Body of pancreas (tissue), 4 donors: Measurements from ENCODE around the gene MT1E. TPM values are rescaled to one million over a fixed set of nuclear protein-coding genes. Genes with fewer than 3 reads are reported as not detected.

ENCODE experiments used
- ATAC-seq: fragments of 150-250 bp; one replicate; pipeline ENCODE4 v1.9.1; 2016
- DNase-seq, 4 donors: peaks; one replicate each; pipeline ENCODE4 v3.0.0-alpha.2; 2019
- H3K27ac ChIP-seq, 4 donors: fragments of 200-600 bp; sonication (generic); 1 replicate in 3 of 4; 2 replicates in 1 of 4; pipeline versions ENCODE4 v1.5.1 to v1.6.1; 2016 to 2019; ENCODE audit warnings: mild to moderate bottlenecking in 1 of 4, mixed read lengths in 1 of 4, moderate library complexity in 1 of 4
- H3K27me3 ChIP-seq, 2 donors: fragments of 200-600 bp; sonication (generic); one replicate each; pipeline ENCODE4 v1.6.0; 2016; ENCODE audit warnings: mild to moderate bottlenecking in 1 of 2
- H3K36me3 ChIP-seq, 2 donors: fragments of 200-600 bp; sonication (generic); replicated peaks in 1 of 2; 2 replicates each; pipeline ENCODE4 v1.5.1; 2016; ENCODE audit warnings: low read depth in 2 of 2; ENCODE audit not compliant: insufficient read depth in 1 of 2
- H3K4me1 ChIP-seq: fragments of 200-600 bp; sonication (generic); one replicate; pipeline ENCODE4 v1.6.0; 2016
- H3K4me3 ChIP-seq, 2 donors: fragments of 200-600 bp; sonication (generic); 1 replicate in 1 of 2; 2 replicates in 1 of 2; pipeline ENCODE4 v1.5.1; 2016 to 2019
- H3K9me3 ChIP-seq, 3 donors: fragments of 200-600 bp; sonication (generic); 1 replicate in 2 of 3; 2 replicates in 1 of 3; pipeline ENCODE4 v1.5.1; 2016
- CTCF ChIP-seq, 7 experiments: fragments of 450-650 bp in 4 of 7; fragments of 200-600 bp in 3 of 7; sonication (generic) in 3 of 7; IDR thresholded peaks; one replicate each; pipeline ENCODE4 v1.5.1; 2016 to 2019; ENCODE audit warnings: antibody characterized with exemption in 7 of 7
- POLR2A ChIP-seq, 3 donors: fragments of 450-650 bp; IDR thresholded peaks; one replicate each; pipeline ENCODE4 v1.6.1; 2016; ENCODE audit warnings: antibody characterized with exemption in 3 of 3, mild to moderate bottlenecking in 2 of 3
- WGBS, 2 donors: methylation state at CpG; one replicate each; pipeline ENCODE4 v1.1.5; 2017; 5-methylcytosine and 5-hydroxymethylcytosine counted together
- intact Hi-C: fragments of 100-400 bp; cut with DNase I; formaldehyde crosslinking; loops from one replicate; pipeline ENCODE4 v1.15.1; 2023
- total RNA-seq, 2 donors: library from RNA; depleted of rRNA; stranded (reverse); fragments of >200 nt; gene quantifications; one replicate each; pipeline ENCODE4 v1.1.0, GENCODE V29; 2016

MT1E gene
- total RNA-seq, 2 donors from 2014 or later: 99.9 to 679 TPM

GRCh38 chr16:56641166-56641565 lies 15.6 kb downstream of the MT1E start:
- 85 to 100% methylated on average over 2 of the region's 2 CpGs for WGBS, 2 donors
- H3K4me3 ChIP-seq: no peak overlapping the region
- H3K36me3 ChIP-seq: no peaks in the 10 kb centered on the region
- peaks cover 24% of the 10 kb centered on the region for H3K4me1 ChIP-seq
- intact Hi-C loops: no loop called here
- ATAC-seq (no peak), DNase-seq (no peak)
- H3K27me3 ChIP-seq: no peaks in the 10 kb centered on the region
- H3K9me3 ChIP-seq: no peaks in the 10 kb centered on the region
- TF ChIP-seq POLR2A (IDR thresholded peaks at IDR 0.05) (no peak), CTCF (IDR thresholded peaks at IDR 0.05) (no peak)
- H3K27ac ChIP-seq: no peak overlapping the region

GRCh38 chr16:56643080-56643778 lies 17.6 kb downstream of the MT1E start:
- no peaks in the 10 kb centered on the region for H3K36me3 ChIP-seq
- 2% methylated on average over 16 to 42 of the region's 42 CpGs for WGBS, 2 donors
- no peak overlapping the region for H3K4me3 ChIP-seq
- intact Hi-C loops: no loop called here
- DNase-seq (peak; percentile 88 to 95 (median 90)), ATAC-seq (peak; percentile 98)
- TF ChIP-seq CTCF (IDR thresholded peaks at IDR 0.05) (peak; percentile 34 to 90 (median 72)), POLR2A (IDR thresholded peaks at IDR 0.05) (peak in 2 of 3 donors; percentile 63 to 68)
- H3K9me3 ChIP-seq: no peaks in the 10 kb centered on the region
- peak overlapping the region; percentile 54 to 75 (median 70) for H3K27ac ChIP-seq
- peaks cover 18% of the 10 kb centered on the region for H3K4me1 ChIP-seq
- no peaks in the 10 kb centered on the region for H3K27me3 ChIP-seq

- H3K27ac ChIP-seq: peak overlapping the region in 3 of 4 donors; percentile 64 to 75 (median 75)
- intact Hi-C loops: no loop called here
Observed at GRCh38 chr16:56643833-56644232, 18.3 kb downstream of the MT1E start.

GRCh38 chr16:56645311-56645710 lies 19.7 kb downstream of the MT1E start:
- intact Hi-C loops: no loop called here
- Histone ChIP-seq H3K4me1 (peaks cover 9% of the 10 kb centered on the region), H3K27me3 (no peaks in the 10 kb centered on the region), H3K9me3 (no peaks in the 10 kb centered on the region), H3K27ac (no peak overlapping the region), H3K36me3 (no peaks in the 10 kb centered on the region), H3K4me3 (no peak overlapping the region)
- ATAC-seq: no peak
- TF ChIP-seq POLR2A (IDR thresholded peaks at IDR 0.05) (no peak), CTCF (IDR thresholded peaks at IDR 0.05) (no peak)
- WGBS, 2 donors: 81 to 88% methylated on average over 1 of the region's 1 CpG
- DNase-seq: no peak

More at GRCh38 chr16:56643833-56644232, 18.3 kb downstream of the MT1E start:
- no peaks in the 10 kb centered on the region for H3K27me3 ChIP-seq
- H3K36me3 ChIP-seq: no peaks in the 10 kb centered on the region
- DNase-seq (no peak), ATAC-seq (no peak)
- WGBS, 2 donors: 32 to 58% methylated on average over 5 of the region's 5 CpGs
- no peaks in the 10 kb centered on the region for H3K9me3 ChIP-seq
- TF ChIP-seq POLR2A (IDR thresholded peaks at IDR 0.05) (no peak), CTCF (IDR thresholded peaks at IDR 0.05) (no peak)
- H3K4me3 ChIP-seq: no peak overlapping the region
- H3K4me1 ChIP-seq: peaks cover 13% of the 10 kb centered on the region

- H3K4me3 ChIP-seq: no peak overlapping the region
- intact Hi-C loops: no loop called here
- TF ChIP-seq POLR2A (IDR thresholded peaks at IDR 0.05): no peak
- no peak for TF ChIP-seq CTCF (IDR thresholded peaks at IDR 0.05)
Observed at GRCh38 chr16:56645838-56646237, 20.3 kb downstream of the MT1E start.

More at GRCh38 chr16:56645838-56646237, 20.3 kb downstream of the MT1E start:
- H3K27ac ChIP-seq: no peak overlapping the region
- no peak for DNase-seq
- H3K27me3 ChIP-seq: no peaks in the 10 kb centered on the region
- ATAC-seq: no peak
- WGBS, 2 donors: 0% methylated on average over 1 of the region's 1 CpG
- H3K9me3 ChIP-seq: no peaks in the 10 kb centered on the region
- peaks cover 9% of the 10 kb centered on the region for H3K4me1 ChIP-seq
- H3K36me3 ChIP-seq: no peaks in the 10 kb centered on the region
